NT2/D1 (cell line): Measurements from ENCODE around the gene SNCB.

Experiments used
- SUZ12 ChIP-seq: IDR thresholded peaks from 2 replicates; pipeline ENCODE4 v1.6.1; 2011; ENCODE audit not compliant: insufficient read length, insufficient read depth; ENCODE audit errors: extremely low read depth
- YY1 ChIP-seq: IDR thresholded peaks from 2 replicates; pipeline ENCODE4 v1.6.1; 2011; ENCODE audit not compliant: insufficient read length, insufficient read depth
- ZNF274 ChIP-seq: IDR thresholded peaks from 2 replicates; pipeline ENCODE4 v1.6.1; 2011; ENCODE audit warnings: mild to moderate bottlenecking, low read depth, low read length

- TF ChIP-seq YY1 (no peak), ZNF274 (no peak), SUZ12 (no peak)
Observed at GRCh38 chr5:176594554-176594953, 35.8 kb downstream of the SNCB start.
